GM23338 (cell line): ENCODE data around the gene WDR17. TPM values are rescaled to one million over a fixed set of nuclear protein-coding genes. Genes with fewer than 3 reads are reported as not detected.

Source experiments
- ATAC-seq: fragments of 200-7000 bp; cut with Tn5 transposase; 3 replicates; pipeline ENCODE4 v1.9.1; 2020
- DNase-seq: peaks from one replicate; pipeline ENCODE4 v3.0.0-alpha.2; 2015; ENCODE audit warnings: low spot score
- H2AFZ ChIP-seq: fragments of 200-600 bp; sonication (generic); 2 replicates; pipeline ENCODE4 v1.8.0; 2016; ENCODE audit warnings: antibody characterized with exemption, mild to moderate bottlenecking, moderate library complexity
- H3F3A ChIP-seq: fragments of 200-600 bp; sonication (generic); replicated peaks from 2 replicates; pipeline ENCODE4 v1.8.0; 2017; ENCODE audit warnings: antibody characterized with exemption, mixed run types, low read depth
- H3K27ac ChIP-seq: fragments of 200-600 bp; sonication (generic); 2 replicates; pipeline ENCODE4 v1.6.1; 2016; ENCODE audit warnings: low read depth
- H3K27me3 ChIP-seq: fragments of 200-600 bp; sonication (generic); 2 replicates; pipeline ENCODE4 v1.8.0; 2016; ENCODE audit warnings: mild to moderate bottlenecking, mixed run types, moderate library complexity; ENCODE audit not compliant: insufficient read depth
- H3K36me3 ChIP-seq: fragments of 200-600 bp; sonication (generic); 2 replicates; pipeline ENCODE4 v1.8.0; 2016; ENCODE audit warnings: mild to moderate bottlenecking; ENCODE audit not compliant: insufficient read depth
- H3K4me1 ChIP-seq: fragments of 200-600 bp; sonication (generic); 2 replicates; pipeline ENCODE4 v1.8.0; 2016; ENCODE audit warnings: mild to moderate bottlenecking, moderate library complexity; ENCODE audit not compliant: insufficient read depth
- H3K4me2 ChIP-seq: fragments of 200-600 bp; sonication (generic); 2 replicates; pipeline ENCODE4 v1.7.1; 2017; ENCODE audit warnings: mixed run types
- H3K4me3 ChIP-seq: fragments of 200-600 bp; sonication (generic); 2 replicates; pipeline ENCODE4 v1.6.1; 2016; ENCODE audit warnings: mixed run types
- H3K79me2 ChIP-seq: fragments of 200-600 bp; sonication (generic); replicated peaks from 2 replicates; pipeline ENCODE4 v1.8.0; 2017; ENCODE audit warnings: mild to moderate bottlenecking; ENCODE audit not compliant: insufficient read depth
- H3K9me2 ChIP-seq: fragments of 200-600 bp; sonication (generic); 2 replicates; pipeline ENCODE4 v1.8.0; 2017; ENCODE audit not compliant: insufficient read depth
- H4K20me1 ChIP-seq: fragments of 200-600 bp; sonication (generic); replicated peaks from 2 replicates; pipeline ENCODE4 v1.8.0; 2017; ENCODE audit warnings: mild to moderate bottlenecking; ENCODE audit not compliant: insufficient read depth
- H3K27ac Mint-ChIP-seq: 2 replicates; pipeline ENCODE4 v1.8.0; 2020; ENCODE audit warnings: inconsistent platforms, mild to moderate bottlenecking, moderate library complexity, mixed read lengths
- H3K27me3 Mint-ChIP-seq: 3 replicates; pipeline ENCODE4 v1.8.0; 2022; ENCODE audit warnings: low read depth, mild to moderate bottlenecking, moderate library complexity, mixed read lengths, inconsistent platforms; ENCODE audit not compliant: insufficient read depth, poor library complexity
- H3K36me3 Mint-ChIP-seq: 3 replicates; pipeline ENCODE4 v1.8.0; 2021; ENCODE audit warnings: low read depth, mild to moderate bottlenecking, inconsistent platforms, moderate library complexity, mixed read lengths
- H3K4me1 Mint-ChIP-seq: 3 replicates; pipeline ENCODE4 v1.8.0; 2020; ENCODE audit warnings: mild to moderate bottlenecking, inconsistent platforms, mixed read lengths
- H3K4me3 Mint-ChIP-seq: 3 replicates; pipeline ENCODE4 v1.8.0; 2021; ENCODE audit warnings: moderate library complexity, mild to moderate bottlenecking, inconsistent platforms, mixed read lengths
- H3K9me3 Mint-ChIP-seq: 3 replicates; pipeline ENCODE4 v1.8.0; 2020; ENCODE audit warnings: moderate library complexity, mild to moderate bottlenecking, inconsistent platforms, mixed read lengths
- NANOG ChIP-seq: IDR thresholded peaks from 2 replicates; pipeline ENCODE4 v1.6.1; 2016; ENCODE audit warnings: antibody characterized with exemption, borderline replicate concordance
- POLR2AphosphoS5 ChIP-seq: IDR thresholded peaks from 2 replicates; pipeline ENCODE4 v1.6.1; 2016; ENCODE audit warnings: antibody characterized with exemption, low read depth
- REST ChIP-seq: IDR thresholded peaks from one replicate; pipeline ENCODE4 v1.6.1; 2018; ENCODE audit warnings: antibody characterized with exemption; ENCODE audit not compliant: unreplicated experiment
- ZNF114 ChIP-seq: fragments of 250-450 bp; sonication (Bioruptor Pico); IDR thresholded peaks from 2 replicates; pipeline ENCODE4 v1.5.0; 2020; ENCODE audit warnings: mild to moderate bottlenecking, moderate library complexity
- ZNF331 ChIP-seq: fragments of 250-450 bp; sonication (Bioruptor Pico); IDR thresholded peaks from 2 replicates; pipeline ENCODE4 v1.5.0; 2020; ENCODE audit warnings: low read depth, mild to moderate bottlenecking, moderate library complexity
- ZNF462 ChIP-seq: fragments of 250-450 bp; sonication (Bioruptor Pico); IDR thresholded peaks from 2 replicates; pipeline ENCODE4 v1.5.0; 2020; ENCODE audit warnings: mild to moderate bottlenecking, moderate library complexity
- polyA plus RNA-seq: library from polyadenylated mRNA; unstranded; fragments of >200 nt; fragmentation: Nextera tagmentation; extraction: Ambion mirVana; gene quantifications from 2 replicates; pipeline ENCODE4 v1.2.1, GENCODE V29; 2016
- total RNA-seq: library from RNA; depleted of rRNA; stranded (reverse); fragments of >200 nt; shearing (Covaris generic); gene quantifications from 2 replicates; pipeline ENCODE4 v1.2.3, GENCODE V29; 2014

The WDR17 gene
- total and polyA plus RNA-seq, 2 experiments from 2014 or later: 1.9 to 4.3 TPM

GRCh38 chr4:176052744-176053143, 12.9 kb upstream of the WDR17 start (continued):
- TF ChIP-seq ZNF462 (CRISPR knock-in tag): no peak
- TF ChIP-seq NANOG: no peak

GRCh38 chr4:176053785-176054184, 11.9 kb upstream of the WDR17 start:
- H3K4me3 Mint-ChIP-seq: no peak overlapping the region
- no peak for ATAC-seq
- no peaks in the 10 kb centered on the region for H3F3A ChIP-seq

More at GRCh38 chr4:176053785-176054184, 11.9 kb upstream of the WDR17 start:
- Histone ChIP-seq H3K4me2 (no peak overlapping the region), H4K20me1 (no peaks in the 10 kb centered on the region), H3K27me3 (no peaks in the 10 kb centered on the region), H3K79me2 (no peaks in the 10 kb centered on the region), H2AFZ (no peak overlapping the region; the same call in none of the 2 replicates), H3K27ac (no peak overlapping the region), H3K4me3 (no peak overlapping the region), H3K36me3 (no peaks in the 10 kb centered on the region), H3K9me2 (no peaks in the 10 kb centered on the region), H3K4me1 (no peaks in the 10 kb centered on the region; the same call in 1 of the 2 replicates)
- Mint-ChIP-seq H3K27me3 (peaks cover 3% of the 10 kb centered on the region), H3K4me1 (peaks cover 4% of the 10 kb centered on the region; the same call in 2 of the 3 replicates), H3K36me3 (no peaks in the 10 kb centered on the region), H3K9me3 (no peaks in the 10 kb centered on the region), H3K27ac (no peak overlapping the region)
- DNase-seq: no peak
- TF ChIP-seq ZNF114 (CRISPR knock-in tag) (no peak), POLR2AphosphoS5 (no peak), NANOG (no peak), ZNF462 (CRISPR knock-in tag) (no peak), ZNF331 (CRISPR knock-in tag) (no peak), REST (no peak)
